ENCODE results near the gene CCDC80. TPM values are rescaled to one million over a fixed set of nuclear protein-coding genes. Genes with fewer than 3 reads are reported as not detected.

Gene CCDC80
- total RNA-seq, 1 experiment from 2014 or later, result 0.41 TPM

DNA sequence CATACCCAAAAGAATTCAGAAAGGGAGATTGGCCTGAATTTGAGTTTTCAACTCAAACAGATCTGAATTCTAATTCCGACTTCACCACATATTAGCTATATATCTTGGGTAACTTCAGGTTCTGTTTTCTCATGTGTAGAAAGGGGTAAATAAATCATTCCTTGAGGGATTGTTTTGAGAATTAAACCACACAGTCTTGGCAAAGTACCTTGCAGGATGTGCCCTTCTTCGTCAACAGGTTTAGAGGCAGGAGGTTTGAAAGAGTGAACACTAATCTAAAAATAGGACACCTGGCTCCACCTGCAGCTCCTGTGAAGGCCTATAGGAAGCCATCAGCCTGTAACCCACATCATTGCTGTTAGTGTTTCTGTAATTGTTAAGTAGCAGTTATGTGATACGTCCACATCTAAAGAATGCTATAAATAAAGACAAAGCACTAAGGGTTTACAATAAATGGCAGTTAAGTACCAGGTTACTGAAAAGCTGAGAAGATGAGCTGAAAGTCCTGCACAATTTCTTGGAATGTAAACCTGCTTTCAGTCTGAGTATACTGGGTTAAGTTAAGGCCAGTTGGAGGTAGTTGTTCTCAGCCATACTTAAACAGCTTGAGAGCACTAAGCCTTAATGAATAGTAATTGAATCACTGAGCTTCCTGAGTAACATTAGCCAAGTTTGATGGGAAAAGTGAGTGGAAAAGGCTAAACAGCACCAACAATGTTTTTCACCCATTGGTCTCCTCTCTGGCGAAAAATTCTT is 6.0 kb downstream of the CCDC80 start:
- DNase-seq (ENCODE audit: low spot score), result no peak

DNA sequence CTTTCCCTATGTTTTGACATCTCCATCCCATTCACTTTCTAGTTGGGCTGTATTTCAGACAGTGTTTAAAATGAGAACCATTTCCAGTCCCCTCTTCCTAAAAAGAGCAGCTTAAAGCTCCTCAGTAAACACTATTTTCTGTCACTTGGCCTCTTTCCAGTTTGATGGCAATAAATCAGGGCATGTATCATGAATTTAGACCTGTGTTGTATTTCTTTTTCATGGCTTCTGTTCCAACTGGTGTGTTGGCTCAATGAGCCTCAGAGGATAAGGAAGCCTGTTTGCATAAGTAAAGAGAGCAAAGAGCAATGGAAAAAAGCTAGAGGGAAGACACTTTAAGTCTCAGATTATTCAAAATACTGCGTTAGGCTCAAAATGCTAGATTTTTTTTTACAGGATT is 7.2 kb downstream of the CCDC80 start:
- no peak for DNase-seq (ENCODE audit: low spot score)

DNA sequence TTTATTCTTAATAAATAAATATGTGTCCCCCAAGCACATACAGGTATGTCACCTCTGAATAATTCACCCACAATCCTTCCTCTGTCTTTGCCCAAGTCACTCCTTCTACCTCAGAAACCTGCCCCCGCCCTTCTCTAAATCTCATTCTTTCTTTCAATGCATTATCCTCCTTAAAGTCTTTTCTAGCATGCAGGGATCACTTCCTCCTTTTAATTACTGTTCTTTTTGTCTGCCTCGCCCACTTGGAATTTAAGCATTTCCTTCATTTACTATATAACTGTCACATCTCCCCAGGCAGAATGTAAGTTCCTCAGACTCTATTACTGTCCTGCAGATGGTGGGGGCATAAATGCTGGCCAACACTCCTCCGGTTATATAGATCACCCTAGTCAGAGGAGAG is 7.8 kb downstream of the CCDC80 start:
- no peak for DNase-seq (ENCODE audit: low spot score)

DNA sequence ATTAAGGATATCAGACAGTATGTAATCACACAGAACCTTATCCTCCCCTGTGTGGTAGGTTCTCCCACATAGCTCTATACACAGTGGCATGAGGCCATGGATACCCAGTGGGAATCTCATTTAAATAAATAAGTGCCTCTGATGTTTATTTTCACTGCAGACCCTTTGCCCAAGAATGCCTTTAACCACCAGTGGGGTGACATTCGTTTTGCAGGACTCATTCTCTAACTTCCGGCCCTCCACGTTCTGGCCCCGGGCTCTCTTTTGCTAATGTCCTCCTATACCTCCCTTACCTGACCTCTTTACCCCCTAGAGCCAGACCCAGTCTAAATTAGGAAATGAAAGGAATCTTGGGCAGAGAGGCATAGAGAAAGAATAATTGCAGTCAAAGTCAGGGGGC is 8.3 kb downstream of the CCDC80 start:
- no peak for DNase-seq (ENCODE audit: low spot score)

DNA sequence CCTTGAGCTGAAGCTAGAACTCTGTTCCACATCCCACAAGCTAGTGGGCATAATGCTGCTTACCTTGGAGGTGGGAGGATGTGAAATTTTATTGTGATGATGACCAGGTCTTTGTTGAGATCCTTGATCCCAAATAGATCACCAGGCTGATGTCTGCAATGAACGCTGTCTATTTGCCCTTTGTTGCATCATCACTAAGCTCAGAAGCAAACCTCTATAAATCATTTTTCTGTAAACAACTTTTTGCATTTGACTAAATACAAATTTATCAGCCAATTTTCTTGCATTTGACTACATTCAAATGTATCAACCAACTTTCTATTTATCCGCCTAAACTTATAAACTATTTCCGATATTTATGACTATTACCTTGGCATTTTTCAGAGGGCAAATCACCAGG is 9.7 kb downstream of the CCDC80 start:
- no peak for DNase-seq (ENCODE audit: low spot score)

DNA sequence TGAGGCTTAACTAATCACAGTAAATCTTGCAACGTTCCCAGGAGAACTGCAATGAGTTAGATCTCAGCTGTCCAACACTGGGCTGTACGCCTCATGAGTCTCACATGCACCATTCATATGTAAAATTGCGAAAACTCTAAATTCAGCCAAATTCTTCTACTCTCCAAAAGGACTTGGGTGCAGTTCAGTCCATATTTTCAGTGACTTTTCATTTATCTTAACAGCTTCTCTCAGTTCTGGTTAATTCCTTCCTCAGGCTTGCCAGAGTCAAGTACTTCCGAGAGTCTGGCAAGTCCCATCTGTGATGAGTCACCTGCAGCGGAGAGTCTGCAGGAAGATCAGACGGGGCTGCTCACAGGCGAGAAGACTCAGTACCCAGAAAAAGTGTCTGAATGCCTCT is 11.5 kb downstream of the CCDC80 start:
- DNase-seq (ENCODE audit: low spot score), result peak; percentile 30

DNA sequence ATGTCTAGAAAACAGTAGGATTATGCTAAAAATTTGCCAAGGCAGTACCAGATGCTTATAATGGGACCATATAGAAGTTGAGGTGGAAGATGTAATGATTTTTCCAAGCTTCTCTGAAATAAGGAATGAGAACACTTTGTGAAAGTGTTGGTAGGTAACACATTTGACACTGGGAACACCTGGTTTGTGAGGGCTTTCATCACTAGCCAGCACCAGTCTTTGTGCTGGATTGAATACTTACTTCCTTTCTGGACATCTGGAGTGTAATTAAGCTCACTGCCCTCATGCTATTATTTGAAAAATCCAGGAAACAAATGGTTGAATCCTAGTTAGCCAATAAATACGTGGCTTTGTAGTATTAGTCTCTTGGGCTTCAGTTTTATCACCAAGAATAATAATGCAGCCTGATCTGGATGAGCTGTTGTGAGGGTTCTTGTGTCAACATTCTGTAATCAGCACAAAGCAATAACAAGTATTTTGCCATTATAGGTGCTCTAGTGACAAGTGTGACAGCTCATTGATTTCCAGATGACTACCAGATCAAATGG is 12.9 kb downstream of the CCDC80 start:
- DNase-seq (ENCODE audit: low spot score), result no peak

DNA sequence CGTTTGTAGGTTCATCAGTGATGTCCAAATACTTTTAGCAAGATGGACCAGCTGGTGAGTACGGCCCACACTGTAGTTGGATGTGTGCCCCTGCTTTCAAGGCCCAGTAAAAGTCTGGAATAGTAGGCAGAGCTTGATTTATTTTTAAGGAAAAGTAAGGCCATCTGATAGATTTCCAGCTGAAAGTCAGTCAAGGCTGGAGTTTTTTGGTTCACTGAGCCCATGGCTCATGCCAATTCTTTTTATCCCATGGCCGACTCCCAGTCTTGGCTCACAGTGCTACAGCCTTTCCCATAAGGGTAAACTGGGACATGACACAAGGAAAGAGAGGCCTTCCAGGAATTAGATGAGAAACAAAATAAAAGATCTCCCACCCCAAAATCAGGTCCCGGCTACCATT is 13.5 kb downstream of the CCDC80 start:
- no peak for DNase-seq (ENCODE audit: low spot score)

DNA sequence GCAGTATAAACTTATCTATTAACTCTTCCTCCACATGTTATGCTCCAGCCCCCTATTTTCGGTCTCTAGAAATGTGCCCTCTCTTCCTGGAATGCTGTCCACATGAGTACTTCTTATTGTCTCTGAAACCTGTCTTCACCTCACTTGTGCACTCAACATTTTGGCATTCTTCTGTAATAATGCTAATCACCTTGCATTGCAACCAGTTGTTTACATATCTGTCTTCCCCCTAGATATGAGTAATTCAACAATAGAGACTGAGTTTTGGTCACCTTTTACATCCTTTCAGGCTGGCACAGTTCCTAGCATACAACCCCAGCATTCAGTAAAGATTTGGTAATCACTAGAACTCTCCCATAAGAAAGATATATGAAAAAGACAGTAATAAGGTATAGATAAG is 17.2 kb downstream of the CCDC80 start:
- DNase-seq (ENCODE audit: low spot score), result no peak

DNA sequence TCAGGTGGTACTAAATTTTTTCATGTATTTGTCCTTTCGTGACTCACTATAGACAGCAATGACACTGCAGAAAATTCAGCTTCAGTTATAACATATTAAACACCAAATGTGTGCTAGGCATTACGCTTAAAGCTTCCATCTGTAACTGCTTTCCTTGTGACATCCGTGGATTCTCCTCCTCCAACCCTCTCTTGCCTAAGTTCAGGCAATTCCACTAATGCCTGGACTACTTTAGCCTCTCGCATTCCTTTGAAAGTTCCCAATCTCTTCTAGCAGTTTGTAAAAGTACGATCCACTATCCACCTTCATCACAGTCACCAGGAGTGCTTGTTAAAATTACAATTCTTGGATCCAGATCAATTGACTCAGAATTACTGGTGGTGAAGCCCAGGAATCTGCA is 17.7 kb downstream of the CCDC80 start:
- DNase-seq (ENCODE audit: low spot score), result no peak

DNA sequence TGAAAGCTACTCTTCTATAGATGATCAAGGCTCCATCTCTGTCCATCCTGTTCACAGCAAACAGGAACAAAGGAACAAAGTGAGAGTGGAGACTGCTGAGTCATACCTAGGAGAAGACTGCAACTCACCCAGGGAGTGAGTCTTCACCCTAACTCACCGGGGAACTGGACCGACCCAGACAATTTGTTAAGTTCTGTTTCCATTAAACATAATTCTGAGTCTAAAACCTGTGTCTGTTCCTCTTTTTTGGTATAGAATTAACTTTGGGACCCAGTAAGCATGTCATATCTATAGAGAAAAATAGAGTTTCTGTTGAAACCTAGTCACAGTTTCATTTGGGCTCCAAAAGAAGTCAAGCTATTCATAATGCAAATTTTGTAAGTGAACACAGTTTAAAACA is 21.6 kb downstream of the CCDC80 start:
- no peak for DNase-seq (ENCODE audit: low spot score)

DNA sequence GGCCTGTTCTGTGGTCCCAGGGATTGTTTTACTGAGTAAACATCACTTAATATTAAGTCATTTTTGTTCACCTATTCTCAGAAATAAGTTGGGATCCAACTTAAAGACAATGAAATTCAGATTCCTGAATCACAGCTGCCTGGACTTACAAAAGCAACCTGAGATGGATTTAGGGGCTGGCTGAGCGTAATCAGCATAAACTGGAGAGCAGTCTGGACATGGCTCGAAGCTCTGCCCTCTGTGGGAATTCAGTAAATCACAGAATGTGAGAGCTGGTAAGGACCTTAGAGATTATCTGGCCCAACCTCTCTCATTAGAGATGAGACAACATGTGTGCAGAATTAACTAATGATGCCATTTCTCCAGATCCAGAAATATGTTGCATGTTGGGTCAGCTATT is 23.7 kb downstream of the CCDC80 start:
- no peak for DNase-seq (ENCODE audit: low spot score)

DNA sequence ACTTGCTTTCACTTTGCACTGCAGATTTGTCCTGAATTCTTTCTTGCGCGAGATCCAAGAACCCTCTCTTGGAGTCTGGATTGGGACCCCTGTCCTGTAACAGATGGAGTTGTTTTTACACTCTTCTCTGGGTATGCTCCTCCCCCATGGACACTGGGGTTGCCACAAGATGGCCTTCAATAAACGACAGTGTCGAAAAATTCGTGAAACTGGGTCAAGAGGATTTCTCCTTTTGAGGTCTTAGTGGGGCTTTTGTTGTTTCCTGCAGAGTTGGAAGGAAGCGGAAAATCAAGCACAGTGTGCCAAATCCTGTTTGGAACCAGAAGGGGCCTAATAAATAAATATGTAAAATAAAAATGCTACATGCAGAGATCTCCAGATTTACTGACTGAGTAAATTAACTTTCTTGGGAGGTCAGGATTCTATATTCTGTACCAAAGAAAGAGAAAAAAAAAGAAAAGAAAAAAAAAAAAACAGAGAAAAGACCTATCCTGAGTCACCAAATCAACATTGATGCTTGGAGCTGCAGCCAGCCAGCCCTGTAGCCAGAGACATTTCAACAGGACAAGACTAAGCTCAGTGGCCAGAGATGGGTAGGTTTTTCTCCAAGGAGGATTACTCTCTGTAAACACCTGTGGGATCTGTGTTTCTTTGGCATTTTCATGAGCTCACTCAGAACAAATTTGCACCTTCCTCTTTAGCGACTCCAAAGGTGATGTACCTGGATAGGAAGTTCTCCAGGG is 24.8 kb downstream of the CCDC80 start:
- no peak for DNase-seq (ENCODE audit: low spot score)

DNA sequence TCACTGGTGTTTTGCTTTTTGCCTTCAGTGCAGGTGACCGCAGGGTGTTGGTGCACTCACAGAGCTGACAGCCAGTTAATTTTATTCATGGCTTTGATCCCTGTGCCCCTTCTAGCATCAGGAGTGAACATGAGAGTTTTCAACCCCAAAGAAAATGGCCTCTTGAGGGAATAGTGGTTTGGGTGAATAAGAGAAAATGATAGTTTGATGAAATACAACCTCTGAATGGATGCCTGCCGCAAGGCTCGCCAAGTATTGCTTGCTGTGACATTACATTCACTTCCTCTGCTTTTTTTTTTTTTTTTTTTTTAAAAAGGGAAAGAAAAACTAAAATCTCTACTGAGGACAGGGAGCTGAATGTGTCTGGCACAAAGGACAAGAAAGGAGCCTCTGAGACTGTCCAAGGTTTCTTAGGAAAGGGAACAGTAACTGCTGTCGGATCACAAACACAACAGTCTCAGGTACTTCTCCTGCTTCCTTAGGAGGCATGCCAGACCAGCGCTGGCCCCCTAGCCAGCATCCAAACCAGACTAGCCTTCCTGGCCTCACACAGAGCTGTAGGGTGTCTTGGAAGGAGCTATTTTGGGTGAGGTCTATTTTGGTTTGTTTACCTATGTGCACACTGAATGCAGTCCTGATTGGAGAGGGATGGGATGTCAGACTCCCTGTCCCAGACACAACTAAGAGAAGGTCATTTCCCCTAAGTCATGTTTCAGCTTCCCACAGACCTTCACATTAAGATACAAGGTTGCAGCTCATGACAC is 29.0 kb downstream of the CCDC80 start:
- DNase-seq (ENCODE audit: low spot score), result no peak

DNA sequence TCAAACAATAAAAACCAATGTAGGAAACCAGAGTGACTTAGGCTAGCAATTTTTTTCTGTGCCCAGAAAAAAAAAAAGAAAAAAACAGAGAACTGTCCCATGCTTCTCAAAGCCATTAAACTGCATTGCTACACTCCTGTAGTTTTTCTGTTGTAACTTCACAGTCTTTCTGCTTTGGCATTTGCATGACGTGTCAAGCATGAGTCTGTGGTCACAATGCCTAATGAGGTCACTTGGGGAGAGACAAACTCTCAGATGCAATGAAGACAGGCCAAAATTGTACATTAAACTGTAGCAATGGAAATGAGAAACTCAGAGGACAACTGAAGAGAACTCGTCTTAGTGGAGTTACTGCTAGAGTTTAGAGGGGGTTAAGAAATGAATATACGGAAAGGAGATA is 30.8 kb downstream of the CCDC80 start:
- no peak for DNase-seq (ENCODE audit: low spot score)

DNA sequence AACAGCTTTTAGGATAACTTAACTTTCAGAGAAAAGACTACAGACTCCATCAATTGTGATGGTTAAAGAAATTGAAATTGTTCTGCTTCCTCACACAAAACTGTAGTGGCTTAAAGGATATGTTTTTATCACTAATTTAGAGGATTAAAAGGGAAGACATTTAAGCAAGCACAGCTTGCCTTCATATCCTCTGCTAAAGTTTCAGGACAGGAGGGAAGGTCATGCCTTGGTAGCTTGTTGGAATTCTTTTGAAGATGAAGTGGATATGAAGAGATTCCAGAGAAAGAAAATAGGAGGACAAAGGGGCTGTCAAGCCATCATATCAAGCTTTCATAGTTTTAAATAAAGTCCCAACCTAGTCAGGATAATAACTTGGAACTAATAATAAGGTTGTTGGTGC is 33.1 kb downstream of the CCDC80 start:
- no peak for DNase-seq (ENCODE audit: low spot score)

DNA sequence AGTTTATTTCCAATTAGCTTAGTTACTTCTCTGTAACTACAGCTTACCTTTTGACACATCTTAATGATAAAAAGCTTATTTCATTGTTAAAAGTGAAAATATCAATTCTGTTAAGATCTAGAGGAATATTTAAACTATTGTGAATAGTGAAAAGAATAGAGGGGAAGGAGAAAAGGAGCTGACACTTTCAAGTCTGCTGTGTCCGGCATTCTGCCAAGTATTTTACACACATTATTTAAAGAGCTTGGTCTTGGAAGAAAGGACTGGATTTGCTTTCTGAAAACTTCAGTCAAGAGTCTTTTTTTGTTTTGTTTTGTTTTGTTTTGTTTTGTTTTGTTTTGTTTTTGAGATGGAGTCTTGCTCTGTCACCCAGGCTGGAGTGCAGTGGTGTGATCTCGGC is 34.8 kb downstream of the CCDC80 start:
- no peak for DNase-seq (ENCODE audit: low spot score)

DNA sequence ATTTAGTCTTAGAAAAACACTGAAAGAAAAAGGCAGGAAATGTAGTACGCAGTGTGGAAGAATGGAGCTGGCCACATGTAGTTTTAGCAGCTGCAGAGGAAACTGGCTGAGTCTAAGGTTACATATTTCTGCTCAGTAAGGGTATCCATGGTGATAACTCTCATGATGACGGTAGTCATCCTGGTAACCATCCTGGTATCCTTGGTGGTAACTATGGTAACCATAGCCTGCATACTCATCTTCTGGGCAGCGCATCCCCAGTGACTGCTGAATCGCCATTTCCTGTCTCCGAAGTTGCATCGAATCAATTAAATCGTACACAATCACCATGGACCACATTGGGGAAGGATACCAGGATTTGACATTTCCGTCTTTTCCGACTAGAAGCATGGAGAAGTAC is 35.7 kb downstream of the CCDC80 start:
- no peak for DNase-seq (ENCODE audit: low spot score)

DNA sequence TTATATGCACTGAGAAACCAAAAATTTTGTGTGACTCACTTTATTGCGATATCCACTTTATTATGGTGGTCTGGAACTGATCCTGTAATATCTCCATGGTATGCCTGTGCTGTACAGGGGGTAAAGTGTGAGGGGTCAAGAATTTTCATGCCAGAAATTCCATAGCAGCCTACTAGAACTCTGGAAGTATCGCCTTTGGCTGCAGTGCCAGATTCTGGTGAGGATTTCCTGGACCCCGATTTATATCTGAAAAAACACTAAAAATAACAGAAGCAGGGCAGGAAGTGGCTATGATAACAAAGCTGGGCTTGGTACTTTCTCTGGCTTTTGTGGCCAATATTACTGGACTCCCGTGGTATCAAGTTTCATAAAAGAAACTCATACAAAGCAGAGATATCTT is 36.4 kb downstream of the CCDC80 start:
- no peak for DNase-seq (ENCODE audit: low spot score)

DNA sequence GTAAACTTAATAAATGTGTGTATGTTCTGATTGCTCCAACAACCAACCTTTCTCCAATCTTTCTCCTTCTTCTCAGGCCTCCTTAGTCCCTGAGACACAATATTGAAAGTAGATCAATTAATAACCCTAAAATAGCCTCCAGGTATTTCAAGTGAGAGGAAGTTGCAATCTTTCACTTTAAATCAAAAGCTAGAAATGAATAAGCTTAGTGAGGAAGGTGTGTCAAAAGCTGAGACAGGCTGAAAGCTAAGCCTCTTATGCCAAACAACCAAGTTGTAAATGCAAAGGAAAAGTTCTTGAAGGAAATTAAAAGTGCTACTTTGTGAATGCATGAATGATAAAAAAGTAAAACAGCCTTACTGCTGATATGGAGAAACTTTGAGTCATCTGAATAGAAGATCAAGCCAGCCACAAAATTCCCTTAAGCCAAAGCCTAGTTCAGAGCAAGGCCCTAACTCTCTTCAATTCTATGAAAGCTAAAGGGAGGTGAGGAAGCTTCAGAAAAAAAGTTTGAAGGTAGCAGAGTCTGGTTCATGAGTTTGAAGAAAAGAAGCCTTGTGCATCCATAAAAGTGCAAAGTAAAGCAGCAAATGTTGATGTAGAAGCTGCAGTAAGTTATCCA is 38.6 kb downstream of the CCDC80 start:
- no peak for DNase-seq (ENCODE audit: low spot score)

DNA sequence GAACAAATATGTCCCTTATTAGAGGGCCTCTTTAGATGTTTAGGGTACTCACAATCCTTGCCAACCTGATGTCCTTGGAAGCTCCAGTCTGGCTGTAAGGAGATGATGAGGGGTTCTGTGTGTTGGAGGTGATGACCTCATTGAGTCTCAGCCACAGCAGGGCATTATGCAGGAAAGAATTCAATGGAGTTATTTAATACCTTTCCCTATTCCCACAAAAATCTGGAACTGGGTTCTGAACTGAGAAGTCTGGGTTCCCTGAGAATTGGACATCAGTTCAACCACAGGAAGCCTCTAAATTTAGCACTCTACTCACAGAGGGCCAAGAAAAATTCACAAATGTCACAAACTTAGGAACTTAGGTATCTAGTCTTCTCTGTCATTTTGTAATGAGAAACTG is 42.2 kb downstream of the CCDC80 start:
- no peak for DNase-seq (ENCODE audit: low spot score)

DNA sequence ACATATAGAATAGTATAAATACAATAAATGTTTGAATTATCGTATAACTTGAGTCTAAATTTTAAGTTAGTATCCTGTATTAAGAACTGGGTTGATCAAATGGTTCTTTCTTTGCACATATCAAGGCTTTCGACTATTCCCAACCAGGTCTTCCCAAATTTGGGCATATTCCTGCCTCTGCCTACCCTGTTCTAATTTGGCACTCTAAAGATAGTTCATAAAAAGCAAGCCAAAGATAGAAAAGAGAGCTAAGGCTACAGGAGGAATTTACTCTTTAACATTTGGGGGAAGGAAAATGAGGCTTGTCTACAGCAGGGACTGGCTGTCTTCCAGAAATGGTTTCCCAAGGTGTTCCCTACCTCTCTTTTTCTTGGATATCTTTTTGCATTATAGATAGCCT is 43.0 kb downstream of the CCDC80 start:
- no peak for DNase-seq (ENCODE audit: low spot score)
